ENCODE data around the gene MED16. TPM values are rescaled to one million over a fixed set of nuclear protein-coding genes. Genes with fewer than 3 reads are reported as not detected.
A peak's percentile ranks its signal among the peaks of the same experiment; 100 is the strongest.

MED16 gene
- total and polyA plus RNA-seq, 10 of the 15 experiments (the other 5 are each of a cell fraction or from before 2014, with no cell fraction given): 0.56 to 51.1 (median 13.6) TPM

DNA sequence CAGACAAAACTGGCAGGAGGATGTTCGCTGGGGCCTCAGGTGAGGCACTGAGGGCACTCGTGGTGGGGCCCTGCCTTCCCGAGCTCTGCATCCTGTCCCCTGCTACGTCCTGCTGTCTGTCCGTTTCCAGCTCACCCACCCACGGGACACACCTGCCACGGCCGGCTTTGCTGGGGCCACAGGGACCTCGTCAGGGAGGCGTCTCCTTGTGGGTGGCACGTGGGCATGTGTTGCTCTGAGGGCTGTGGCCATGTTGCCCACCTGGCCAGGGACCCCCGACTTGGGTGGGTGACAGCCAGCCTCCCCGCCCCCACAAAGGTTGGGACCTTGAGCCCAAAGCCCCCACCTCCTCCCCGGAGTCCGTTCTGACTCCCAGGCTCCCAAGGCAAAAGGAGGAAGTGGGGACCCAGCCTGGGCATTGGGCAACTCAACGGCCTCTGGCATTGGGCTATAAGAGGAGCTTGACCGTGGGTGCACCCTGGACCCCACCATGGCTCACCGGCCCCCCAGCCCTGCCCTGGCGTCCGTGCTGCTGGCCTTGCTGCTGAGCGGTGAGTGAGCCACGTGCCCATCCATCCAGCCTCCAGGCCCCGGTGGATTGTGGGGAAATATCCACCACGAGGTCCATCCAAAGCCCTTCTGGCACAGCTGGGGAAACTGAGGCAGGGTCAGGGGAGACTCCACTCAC lies 52.3 kb downstream of the MED16 start, which contains the start of gene PRTN3:
PRTN3 (plus strand) TSS at position 481 of the 688 bp plus-strand sequence; CDS start at position 491, 10 bp downstream.
- ChIA-PET CTCF (no interaction called here), RAD21 (ENCODE audit: unreplicated experiment) (no interaction called here), SMC1A (ENCODE audit: uncharacterized antibody, unreplicated experiment) (no interaction called here), POLR2A (no interaction called here)
- Histone ChIP-seq H3K9me3 (replicated peaks; ENCODE audit: control insufficient read depth, insufficient read depth, low read length) (no peaks in the 10 kb centered on the region; the same call in 2 of the 3 replicates), H3K36me3 (ENCODE audit: control insufficient read depth in 2 of 2, insufficient read depth in 2 of 2, low read length in 1 of 2) (no peaks in the 10 kb centered on the region), H4K20me1 (ENCODE audit: control insufficient read depth, insufficient read depth) (no peaks in the 10 kb centered on the region), H3K27ac (ENCODE audit: control insufficient read depth, insufficient read depth) (no peak within 1 kb of the TSS), H3K4me2 (ENCODE audit: control insufficient read depth, insufficient read depth) (no peak within 1 kb of the TSS), H3K79me2 (ENCODE audit: control insufficient read depth, insufficient read depth, low read length) (no peaks in the 10 kb centered on the region), H3K27me3 (replicated peaks in 1 of 2; ENCODE audit: control insufficient read depth in 2 of 2, insufficient read depth in 2 of 2, low read length in 1 of 2) (no peaks in the 10 kb centered on the region; a peak in 1 of 4 replicates), H3K4me1 (ENCODE audit: control insufficient read depth, insufficient read depth, low read length) (peaks cover 2% of the 10 kb centered on the region; the same call in 1 of the 2 replicates), H3K4me3 (no peak within 1 kb of the TSS), H3K9ac (ENCODE audit: control insufficient read depth, insufficient read depth, low read length) (no peak within 1 kb of the TSS), H2AFZ (ENCODE audit: control insufficient read depth, low read depth, low read length) (no peak within 1 kb of the TSS)
- no peak for FAIRE-seq
- ATAC-seq: no peak
- in situ Hi-C loops (cut with MboI) (no loop called here), intact Hi-C loops (cut with micrococcal nuclease; ENCODE audit: unreplicated experiment) (no loop called here)
- DNase-seq (ENCODE audit: low read depth, low spot score): no peak
- BruUV-seq (replicated peaks): no TSS peak
- TF ChIP-seq NFXL1 (IDR thresholded peaks at IDR 0.05; ENCODE audit: borderline replicate concordance): no peak
- peak; percentile 30; the same call in 1 of the 2 replicates for TF ChIP-seq SPI1 (IDR thresholded peaks at IDR 0.05; ENCODE audit: borderline replicate concordance, insufficient read depth, low read depth, low read length)
- no peak for TF ChIP-seq ZNF24 (IDR thresholded peaks at IDR 0.05)
- no peak for TF ChIP-seq RUNX3 (IDR thresholded peaks at IDR 0.05; ENCODE audit: low read length)
- TF ChIP-seq, protein P1, sequence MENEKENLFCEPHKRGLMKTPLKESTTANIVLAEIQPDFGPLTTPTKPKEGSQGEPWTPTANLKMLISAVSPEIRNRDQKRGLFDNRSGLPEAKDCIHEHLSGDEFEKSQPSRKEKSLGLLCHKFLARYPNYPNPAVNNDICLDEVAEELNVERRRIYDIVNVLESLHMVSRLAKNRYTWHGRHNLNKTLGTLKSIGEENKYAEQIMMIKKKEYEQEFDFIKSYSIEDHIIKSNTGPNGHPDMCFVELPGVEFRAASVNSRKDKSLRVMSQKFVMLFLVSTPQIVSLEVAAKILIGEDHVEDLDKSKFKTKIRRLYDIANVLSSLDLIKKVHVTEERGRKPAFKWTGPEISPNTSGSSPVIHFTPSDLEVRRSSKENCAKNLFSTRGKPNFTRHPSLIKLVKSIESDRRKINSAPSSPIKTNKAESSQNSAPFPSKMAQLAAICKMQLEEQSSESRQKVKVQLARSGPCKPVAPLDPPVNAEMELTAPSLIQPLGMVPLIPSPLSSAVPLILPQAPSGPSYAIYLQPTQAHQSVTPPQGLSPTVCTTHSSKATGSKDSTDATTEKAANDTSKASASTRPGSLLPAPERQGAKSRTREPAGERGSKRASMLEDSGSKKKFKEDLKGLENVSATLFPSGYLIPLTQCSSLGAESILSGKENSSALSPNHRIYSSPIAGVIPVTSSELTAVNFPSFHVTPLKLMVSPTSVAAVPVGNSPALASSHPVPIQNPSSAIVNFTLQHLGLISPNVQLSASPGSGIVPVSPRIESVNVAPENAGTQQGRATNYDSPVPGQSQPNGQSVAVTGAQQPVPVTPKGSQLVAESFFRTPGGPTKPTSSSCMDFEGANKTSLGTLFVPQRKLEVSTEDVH (IDR thresholded peaks at IDR 0.05; ENCODE audit: low read depth, partially characterized antibody): no peak
- TF ChIP-seq, protein P2, sequence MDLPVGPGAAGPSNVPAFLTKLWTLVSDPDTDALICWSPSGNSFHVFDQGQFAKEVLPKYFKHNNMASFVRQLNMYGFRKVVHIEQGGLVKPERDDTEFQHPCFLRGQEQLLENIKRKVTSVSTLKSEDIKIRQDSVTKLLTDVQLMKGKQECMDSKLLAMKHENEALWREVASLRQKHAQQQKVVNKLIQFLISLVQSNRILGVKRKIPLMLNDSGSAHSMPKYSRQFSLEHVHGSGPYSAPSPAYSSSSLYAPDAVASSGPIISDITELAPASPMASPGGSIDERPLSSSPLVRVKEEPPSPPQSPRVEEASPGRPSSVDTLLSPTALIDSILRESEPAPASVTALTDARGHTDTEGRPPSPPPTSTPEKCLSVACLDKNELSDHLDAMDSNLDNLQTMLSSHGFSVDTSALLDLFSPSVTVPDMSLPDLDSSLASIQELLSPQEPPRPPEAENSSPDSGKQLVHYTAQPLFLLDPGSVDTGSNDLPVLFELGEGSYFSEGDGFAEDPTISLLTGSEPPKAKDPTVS (IDR thresholded peaks at IDR 0.05; ENCODE audit: low read depth, low read length): no peak
- no peak for TF ChIP-seq CREB1 (IDR thresholded peaks at IDR 0.05; ENCODE audit: low read depth)
- TF ChIP-seq, protein P3, sequence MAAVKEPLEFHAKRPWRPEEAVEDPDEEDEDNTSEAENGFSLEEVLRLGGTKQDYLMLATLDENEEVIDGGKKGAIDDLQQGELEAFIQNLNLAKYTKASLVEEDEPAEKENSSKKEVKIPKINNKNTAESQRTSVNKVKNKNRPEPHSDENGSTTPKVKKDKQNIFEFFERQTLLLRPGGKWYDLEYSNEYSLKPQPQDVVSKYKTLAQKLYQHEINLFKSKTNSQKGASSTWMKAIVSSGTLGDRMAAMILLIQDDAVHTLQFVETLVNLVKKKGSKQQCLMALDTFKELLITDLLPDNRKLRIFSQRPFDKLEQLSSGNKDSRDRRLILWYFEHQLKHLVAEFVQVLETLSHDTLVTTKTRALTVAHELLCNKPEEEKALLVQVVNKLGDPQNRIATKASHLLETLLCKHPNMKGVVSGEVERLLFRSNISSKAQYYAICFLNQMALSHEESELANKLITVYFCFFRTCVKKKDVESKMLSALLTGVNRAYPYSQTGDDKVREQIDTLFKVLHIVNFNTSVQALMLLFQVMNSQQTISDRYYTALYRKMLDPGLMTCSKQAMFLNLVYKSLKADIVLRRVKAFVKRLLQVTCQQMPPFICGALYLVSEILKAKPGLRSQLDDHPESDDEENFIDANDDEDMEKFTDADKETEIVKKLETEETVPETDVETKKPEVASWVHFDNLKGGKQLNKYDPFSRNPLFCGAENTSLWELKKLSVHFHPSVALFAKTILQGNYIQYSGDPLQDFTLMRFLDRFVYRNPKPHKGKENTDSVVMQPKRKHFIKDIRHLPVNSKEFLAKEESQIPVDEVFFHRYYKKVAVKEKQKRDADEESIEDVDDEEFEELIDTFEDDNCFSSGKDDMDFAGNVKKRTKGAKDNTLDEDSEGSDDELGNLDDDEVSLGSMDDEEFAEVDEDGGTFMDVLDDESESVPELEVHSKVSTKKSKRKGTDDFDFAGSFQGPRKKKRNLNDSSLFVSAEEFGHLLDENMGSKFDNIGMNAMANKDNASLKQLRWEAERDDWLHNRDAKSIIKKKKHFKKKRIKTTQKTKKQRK (IDR thresholded peaks at IDR 0.05; ENCODE audit: low read depth, low read length): no peak
- WGBS (ENCODE audit: insufficient coverage, insufficient replicate concordance, low lambda C conversion rate, missing lambda C conversion rate): 23% methylated on average over 24 of the region's 24 CpGs
